ENCODE measurements around the gene DBX1.

- TF ChIP-seq POLR2A (IDR thresholded peaks at IDR 0.05) = no peak
- TF ChIP-seq CTCF (IDR thresholded peaks at IDR 0.05) = no peak
Measured at GRCh38 chr11:20162824-20163782, 2.8 kb upstream of the DBX1 start.

All from testis (tissue), 2 donors.